A549 (cell line): ENCODE data around the gene LOXL4.

Experiments
- CBX2 ChIP-seq: fragments of 200-600 bp; sonication (generic); IDR thresholded peaks from 2 replicates; pipeline ENCODE4 v1.6.1; 2016; ENCODE audit warnings: low read depth, mild to moderate bottlenecking, borderline replicate concordance
- CHD2 ChIP-seq: fragments of 150-350 bp; IDR thresholded peaks from 2 replicates; pipeline ENCODE4 v1.6.1; 2014; ENCODE audit warnings: low read length; ENCODE audit not compliant: partially characterized antibody
- EP300 ChIP-seq, 2 experiments: fragments of >200 bp; sonication (Bioruptor Twin); formaldehyde crosslinking; IDR thresholded peaks; 2 replicates in 1 of 2; 3 replicates in 1 of 2; pipeline ENCODE4 v1.6.1; 2016 to 2017
- KDM1A ChIP-seq: fragments of 200-600 bp; sonication (generic); IDR thresholded peaks from 2 replicates; pipeline ENCODE4 v1.6.1; 2016; ENCODE audit warnings: low read depth, mild to moderate bottlenecking
- MAFK ChIP-seq: fragments of 450-650 bp; IDR thresholded peaks from 2 replicates; pipeline ENCODE4 v1.6.1; 2014; ENCODE audit not compliant: partially characterized antibody
- MYC ChIP-seq: IDR thresholded peaks from 2 replicates; pipeline ENCODE4 v1.6.1; 2012; ENCODE audit warnings: mild to moderate bottlenecking, inconsistent platforms, low read length, improper control_type of control experiment, borderline replicate concordance
- NPAS2 ChIP-seq: fragments of 250-450 bp; sonication (Bioruptor Pico); IDR thresholded peaks from 2 replicates; pipeline ENCODE4 v1.8.0; 2022; ENCODE audit warnings: mild to moderate bottlenecking, moderate library complexity, borderline replicate concordance
- PHF8 ChIP-seq: fragments of 200-600 bp; sonication (generic); IDR thresholded peaks from 2 replicates; pipeline ENCODE4 v1.6.1; 2016; ENCODE audit warnings: low read depth, mild to moderate bottlenecking, antibody characterized with exemption, moderate library complexity, borderline replicate concordance
- POLR2A ChIP-seq: IDR thresholded peaks from 2 replicates; pipeline ENCODE4 v1.6.1; 2012; ENCODE audit warnings: mild to moderate bottlenecking, low read length
- RAD21 ChIP-seq, 2 experiments: fragments of >200 bp in 1 of 2; sonication (Bioruptor Twin) in 1 of 2; formaldehyde crosslinking in 1 of 2; IDR thresholded peaks in 1 of 2; conservative IDR thresholded peaks in 1 of 2; 2 replicates in 1 of 2; 3 replicates in 1 of 2; pipeline ENCODE4 v1.6.1; 2012 to 2018; ENCODE audit warnings: inconsistent platforms in 1 of 2
- ZFP36 ChIP-seq: fragments of 450-650 bp; IDR thresholded peaks from 2 replicates; pipeline ENCODE4 v1.6.1; 2014; ENCODE audit warnings: borderline replicate concordance; ENCODE audit not compliant: partially characterized antibody
- TF ChIP-seq, protein P1 (sequence below): fragments of >200 bp; sonication (Bioruptor Twin); formaldehyde crosslinking; IDR thresholded peaks from 3 replicates; pipeline ENCODE4 v1.5.1; 2016
- TF ChIP-seq, protein P2 (sequence below): fragments of 200-600 bp; sonication (generic); IDR thresholded peaks from 2 replicates; pipeline ENCODE4 v1.6.1; 2016; ENCODE audit warnings: antibody characterized with exemption, mild to moderate bottlenecking, moderate library complexity

GRCh38 chr10:98261436-98262277 lies 6.3 kb downstream of the LOXL4 start:
- no peak for TF ChIP-seq MYC
- no peak for TF ChIP-seq PHF8
- no peak for TF ChIP-seq KDM1A
- no peak for TF ChIP-seq CBX2
- TF ChIP-seq POLR2A: no peak
- TF ChIP-seq, protein P1, sequence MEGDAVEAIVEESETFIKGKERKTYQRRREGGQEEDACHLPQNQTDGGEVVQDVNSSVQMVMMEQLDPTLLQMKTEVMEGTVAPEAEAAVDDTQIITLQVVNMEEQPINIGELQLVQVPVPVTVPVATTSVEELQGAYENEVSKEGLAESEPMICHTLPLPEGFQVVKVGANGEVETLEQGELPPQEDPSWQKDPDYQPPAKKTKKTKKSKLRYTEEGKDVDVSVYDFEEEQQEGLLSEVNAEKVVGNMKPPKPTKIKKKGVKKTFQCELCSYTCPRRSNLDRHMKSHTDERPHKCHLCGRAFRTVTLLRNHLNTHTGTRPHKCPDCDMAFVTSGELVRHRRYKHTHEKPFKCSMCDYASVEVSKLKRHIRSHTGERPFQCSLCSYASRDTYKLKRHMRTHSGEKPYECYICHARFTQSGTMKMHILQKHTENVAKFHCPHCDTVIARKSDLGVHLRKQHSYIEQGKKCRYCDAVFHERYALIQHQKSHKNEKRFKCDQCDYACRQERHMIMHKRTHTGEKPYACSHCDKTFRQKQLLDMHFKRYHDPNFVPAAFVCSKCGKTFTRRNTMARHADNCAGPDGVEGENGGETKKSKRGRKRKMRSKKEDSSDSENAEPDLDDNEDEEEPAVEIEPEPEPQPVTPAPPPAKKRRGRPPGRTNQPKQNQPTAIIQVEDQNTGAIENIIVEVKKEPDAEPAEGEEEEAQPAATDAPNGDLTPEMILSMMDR: no peak
- TF ChIP-seq RAD21 (conservative IDR thresholded peaks at IDR 0.05 in 1 of 2, IDR thresholded peaks at IDR 0.05 in 1 of 2): no peak
- no peak for TF ChIP-seq EP300 (IDR thresholded peaks at IDR 0.05)
- TF ChIP-seq, protein P2, sequence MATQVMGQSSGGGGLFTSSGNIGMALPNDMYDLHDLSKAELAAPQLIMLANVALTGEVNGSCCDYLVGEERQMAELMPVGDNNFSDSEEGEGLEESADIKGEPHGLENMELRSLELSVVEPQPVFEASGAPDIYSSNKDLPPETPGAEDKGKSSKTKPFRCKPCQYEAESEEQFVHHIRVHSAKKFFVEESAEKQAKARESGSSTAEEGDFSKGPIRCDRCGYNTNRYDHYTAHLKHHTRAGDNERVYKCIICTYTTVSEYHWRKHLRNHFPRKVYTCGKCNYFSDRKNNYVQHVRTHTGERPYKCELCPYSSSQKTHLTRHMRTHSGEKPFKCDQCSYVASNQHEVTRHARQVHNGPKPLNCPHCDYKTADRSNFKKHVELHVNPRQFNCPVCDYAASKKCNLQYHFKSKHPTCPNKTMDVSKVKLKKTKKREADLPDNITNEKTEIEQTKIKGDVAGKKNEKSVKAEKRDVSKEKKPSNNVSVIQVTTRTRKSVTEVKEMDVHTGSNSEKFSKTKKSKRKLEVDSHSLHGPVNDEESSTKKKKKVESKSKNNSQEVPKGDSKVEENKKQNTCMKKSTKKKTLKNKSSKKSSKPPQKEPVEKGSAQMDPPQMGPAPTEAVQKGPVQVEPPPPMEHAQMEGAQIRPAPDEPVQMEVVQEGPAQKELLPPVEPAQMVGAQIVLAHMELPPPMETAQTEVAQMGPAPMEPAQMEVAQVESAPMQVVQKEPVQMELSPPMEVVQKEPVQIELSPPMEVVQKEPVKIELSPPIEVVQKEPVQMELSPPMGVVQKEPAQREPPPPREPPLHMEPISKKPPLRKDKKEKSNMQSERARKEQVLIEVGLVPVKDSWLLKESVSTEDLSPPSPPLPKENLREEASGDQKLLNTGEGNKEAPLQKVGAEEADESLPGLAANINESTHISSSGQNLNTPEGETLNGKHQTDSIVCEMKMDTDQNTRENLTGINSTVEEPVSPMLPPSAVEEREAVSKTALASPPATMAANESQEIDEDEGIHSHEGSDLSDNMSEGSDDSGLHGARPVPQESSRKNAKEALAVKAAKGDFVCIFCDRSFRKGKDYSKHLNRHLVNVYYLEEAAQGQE: no peak
- TF ChIP-seq NPAS2: no peak
- TF ChIP-seq ZFP36: no peak
- no peak for TF ChIP-seq MAFK
- no peak for TF ChIP-seq CHD2
